ENCODE measurements around the gene HNRNPDL.
"Not testable (repeated sequence)": the region's sequence is repeated elsewhere in the genome, so short reads cannot be mapped to it uniquely, and the experiment has no call there.

HNRNPDL gene

GRCh38 chr4:82430193-82430963 lies at the start of gene HNRNPDL, which contains the start of gene ENOPH1:
Gene HNRNPDL (minus strand): TSS chr4:82430462. CDS start chr4:82429690, 772 bp downstream.
Gene ENOPH1 (plus strand): TSS chr4:82430590. CDS start chr4:82430830, 240 bp downstream.
- DNase-seq: peak; percentile 94

- DNase-seq: no peak
Measured at GRCh38 chr4:82479562-82479961, 49.3 kb upstream of the HNRNPDL start.

- DNase-seq: not testable (repeated sequence)
Measured at GRCh38 chr4:82477469-82477868, 47.2 kb upstream of the HNRNPDL start.

DNA sequence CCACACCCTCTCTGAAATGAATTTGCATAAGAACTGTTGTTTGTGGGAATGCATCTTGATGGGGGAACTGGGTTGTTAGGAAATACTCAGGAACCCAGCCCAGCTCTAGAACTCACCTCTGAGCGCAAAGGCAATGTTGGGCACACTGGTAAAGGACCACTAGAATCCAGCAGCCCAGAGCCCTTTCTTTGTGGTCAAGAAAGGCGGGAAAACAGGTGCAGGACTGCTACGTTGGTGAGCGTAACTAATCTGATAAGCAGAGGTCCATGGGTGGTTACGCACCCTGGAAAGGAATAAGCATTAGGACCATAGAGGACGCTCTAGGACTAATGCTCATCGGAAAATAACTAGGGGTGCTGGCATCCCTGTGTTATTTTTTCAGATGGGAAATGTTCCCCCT lies 45.7 kb upstream of the HNRNPDL start:
- DNase-seq: not testable (repeated sequence)

DNA sequence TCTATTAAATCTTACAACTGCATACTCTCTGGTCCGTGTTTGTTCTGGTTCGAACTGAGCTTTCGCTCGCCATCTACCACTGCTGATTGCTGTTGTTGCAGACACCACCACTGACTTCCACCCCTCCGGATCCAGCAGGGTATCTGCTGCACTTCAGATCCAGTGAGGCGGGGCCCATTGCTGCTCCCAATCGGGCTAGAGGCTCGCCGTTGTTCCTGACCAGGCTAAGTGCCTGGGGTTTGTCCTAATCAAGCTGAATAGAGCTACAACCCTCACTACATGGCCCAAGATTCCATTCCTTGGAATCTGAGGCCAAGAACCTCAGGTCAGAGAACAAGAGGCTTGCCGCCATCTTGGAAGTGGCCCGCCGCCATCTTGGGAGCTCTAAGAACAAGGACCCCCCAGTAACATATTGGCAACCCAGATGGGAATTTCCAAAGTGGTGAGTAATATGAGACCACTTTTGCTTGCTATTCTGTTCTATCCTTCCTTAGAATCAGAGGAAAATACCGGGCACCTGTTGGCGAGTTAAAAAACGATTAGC lies 43.4 kb upstream of the HNRNPDL start:
- no peak for DNase-seq

DNA sequence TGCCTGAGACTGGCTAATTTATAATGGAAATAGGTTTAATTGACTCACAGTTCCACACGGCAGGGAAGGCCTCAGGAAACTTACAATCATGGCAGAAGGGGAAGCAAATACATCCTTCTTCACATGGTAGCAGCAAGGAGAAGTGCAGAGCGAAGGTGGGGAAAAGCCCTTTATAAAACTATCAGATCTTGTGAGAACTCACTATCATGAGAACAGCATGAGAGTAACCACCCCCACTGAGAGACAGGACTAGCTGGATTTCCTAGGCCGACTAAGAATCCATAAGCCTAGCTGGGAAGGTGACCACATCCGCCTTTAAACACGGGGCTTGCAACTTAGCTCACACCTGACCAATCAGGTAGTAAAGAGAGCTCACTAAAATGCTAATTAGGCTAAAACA lies 42.8 kb upstream of the HNRNPDL start:
- DNase-seq: not testable (repeated sequence)

DNA sequence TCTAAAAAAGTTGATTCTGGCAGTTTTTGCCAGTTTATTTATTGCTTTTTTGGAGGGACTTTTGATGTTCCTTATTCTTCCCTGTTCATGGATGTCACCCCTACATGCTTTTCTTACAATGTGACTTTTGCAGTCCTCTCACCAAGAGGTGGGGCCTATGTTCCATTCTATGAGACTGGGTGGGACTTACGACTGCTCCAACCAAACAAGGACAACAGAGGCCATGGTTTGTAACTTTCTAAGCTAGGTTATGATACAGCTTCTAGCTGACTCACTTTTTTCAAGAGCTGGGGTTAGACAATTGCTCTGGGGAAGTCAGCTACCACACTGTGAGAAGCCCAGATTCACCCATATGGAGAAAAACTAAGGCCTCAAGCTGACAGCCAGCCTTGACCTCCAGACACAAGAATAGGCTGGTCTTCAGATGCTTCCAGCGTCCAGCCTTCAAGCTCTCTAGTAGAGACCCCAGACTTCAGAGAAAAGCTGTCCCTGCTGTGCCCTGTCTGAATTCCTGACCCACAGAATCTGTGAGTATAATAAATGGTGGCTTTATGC lies 39.6 kb upstream of the HNRNPDL start:
- no peak for DNase-seq

DNA sequence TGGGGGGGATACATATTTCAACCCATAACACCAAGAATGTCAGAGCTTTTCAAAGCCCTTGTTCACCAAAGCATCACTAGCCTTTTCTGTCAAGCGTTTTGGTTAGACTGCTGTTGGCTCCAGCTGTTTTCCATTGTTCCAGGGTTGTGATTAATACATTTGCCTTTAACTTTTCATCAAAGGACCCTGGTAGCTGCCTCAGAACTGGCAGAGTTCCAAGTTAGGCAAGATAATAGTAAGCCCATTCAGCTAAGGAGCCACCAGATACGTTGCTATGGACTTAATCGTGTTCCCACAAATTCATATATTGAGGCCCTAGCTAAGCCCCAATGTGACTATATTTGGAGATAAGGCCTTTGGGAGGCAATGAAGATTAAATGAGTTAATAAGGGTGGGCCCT lies 37.2 kb upstream of the HNRNPDL start:
- DNase-seq: no peak

- no peak for DNase-seq
Measured at GRCh38 chr4:82463221-82463620, 33.0 kb upstream of the HNRNPDL start.

DNA sequence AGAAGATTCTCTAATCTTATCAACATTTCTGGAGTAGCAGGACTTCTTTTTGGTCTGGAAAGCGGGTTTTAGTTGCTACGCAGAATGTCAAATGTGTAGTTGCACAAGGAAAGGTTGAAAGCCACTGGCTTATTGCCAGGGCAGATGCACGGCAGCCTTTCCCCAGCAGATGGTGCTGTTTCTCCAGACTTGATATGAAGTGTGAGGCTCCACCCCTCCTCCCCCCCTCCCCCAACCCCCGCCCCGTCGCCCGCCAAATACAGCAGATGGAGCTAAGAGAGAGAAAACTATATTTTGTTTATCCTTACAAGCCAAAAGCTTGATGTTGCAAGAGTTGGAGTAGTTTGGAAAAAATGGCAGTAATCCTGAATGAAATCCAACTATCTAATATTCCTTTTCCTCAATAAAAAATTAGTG lies 32.2 kb upstream of the HNRNPDL start:
- DNase-seq: peak; percentile 83

GRCh38 chr4:82461710-82462109 lies 31.4 kb upstream of the HNRNPDL start:
- DNase-seq: no peak

GRCh38 chr4:82458729-82459128 lies 28.5 kb upstream of the HNRNPDL start:
- DNase-seq: no peak

DNA sequence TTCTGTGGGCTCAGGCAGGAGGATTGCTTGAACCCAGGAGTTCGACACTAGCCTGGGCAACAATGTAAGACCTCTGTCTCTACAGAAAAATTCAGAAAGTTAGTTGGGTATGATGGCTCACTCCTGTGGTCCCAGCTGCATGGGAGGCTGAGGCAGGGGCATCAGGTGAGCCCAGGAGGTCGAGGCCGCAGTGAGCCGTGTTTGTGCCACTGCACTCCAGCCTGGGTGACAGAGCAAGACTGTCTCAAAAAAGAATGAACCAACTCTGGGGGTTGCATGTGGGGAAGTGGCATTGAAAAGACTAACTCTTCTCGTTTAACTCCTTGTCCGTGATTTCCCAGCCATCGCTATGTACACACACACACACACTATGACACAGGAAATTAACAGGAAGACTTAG lies 27.0 kb upstream of the HNRNPDL start:
- DNase-seq: no peak

- DNase-seq: no peak
Measured at GRCh38 chr4:82452026-82452425, 21.8 kb upstream of the HNRNPDL start.

- no peak for DNase-seq
Measured at GRCh38 chr4:82450966-82451755, 20.9 kb upstream of the HNRNPDL start.

DNA sequence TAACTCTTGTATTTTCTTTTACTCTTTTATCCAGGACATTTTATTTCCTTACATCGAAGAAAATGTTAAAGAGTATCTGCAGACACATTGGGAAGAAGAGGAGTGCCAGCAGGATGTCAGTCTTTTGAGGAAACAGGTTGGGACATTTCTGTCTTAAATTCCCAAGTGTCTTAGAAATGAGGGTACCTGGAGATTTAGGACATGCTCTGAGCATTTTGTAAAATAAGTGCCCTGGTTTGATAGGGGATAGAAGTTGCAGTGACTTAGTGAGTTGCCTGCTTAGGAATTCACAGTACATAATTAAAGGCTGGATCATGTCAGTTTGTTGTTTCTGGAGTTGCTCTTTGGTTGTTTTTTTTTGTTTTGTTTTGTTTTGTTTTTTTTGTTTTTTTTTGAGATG lies 17.6 kb upstream of the HNRNPDL start:
- no peak for DNase-seq

- DNase-seq: no peak
Measured at GRCh38 chr4:82439088-82439487, 8.8 kb upstream of the HNRNPDL start.

GRCh38 chr4:82437285-82438005 lies 7.2 kb upstream of the HNRNPDL start:
- no peak for DNase-seq

DNA sequence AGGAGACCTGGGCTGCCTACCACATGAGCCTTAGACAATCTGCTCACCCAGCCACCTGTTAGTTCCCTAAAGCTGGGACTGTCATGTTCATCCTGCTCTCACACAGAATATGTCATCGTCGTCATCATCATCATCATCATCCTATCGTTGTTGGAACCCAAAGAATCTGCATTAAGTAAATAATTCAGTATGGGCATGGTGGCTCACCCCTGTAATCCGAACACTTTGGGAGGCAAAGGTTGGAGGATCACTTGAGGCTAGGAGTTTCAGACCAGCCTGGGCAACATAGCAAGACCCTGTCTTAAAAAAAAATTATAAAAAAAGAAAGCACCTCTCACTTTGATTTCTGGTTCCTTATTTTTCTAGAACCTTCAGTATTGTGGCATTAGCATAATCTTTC lies 6.5 kb upstream of the HNRNPDL start:
- no peak for DNase-seq

- no peak for DNase-seq
Measured at GRCh38 chr4:82436130-82436529, 5.9 kb upstream of the HNRNPDL start.

DNA sequence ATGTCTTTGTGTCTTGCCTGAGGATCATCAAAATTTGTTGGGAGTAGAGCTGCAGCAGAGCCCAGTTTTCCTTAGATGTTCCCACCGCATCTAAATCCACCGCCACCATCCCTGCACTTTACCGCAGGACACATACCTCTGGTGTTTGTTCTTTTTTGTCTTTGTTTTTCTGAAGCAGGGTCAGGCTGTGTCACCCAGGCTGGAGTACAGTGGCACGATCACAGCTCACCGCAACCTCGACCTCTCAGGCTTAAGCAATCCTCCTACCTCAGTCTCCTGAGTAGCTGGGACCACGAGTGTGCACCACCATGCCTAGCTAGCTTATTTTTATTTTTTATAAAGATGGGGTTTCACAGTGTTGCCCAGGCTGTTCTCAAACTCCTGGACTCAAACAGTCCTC lies 4.7 kb upstream of the HNRNPDL start:
- no peak for DNase-seq

DNA sequence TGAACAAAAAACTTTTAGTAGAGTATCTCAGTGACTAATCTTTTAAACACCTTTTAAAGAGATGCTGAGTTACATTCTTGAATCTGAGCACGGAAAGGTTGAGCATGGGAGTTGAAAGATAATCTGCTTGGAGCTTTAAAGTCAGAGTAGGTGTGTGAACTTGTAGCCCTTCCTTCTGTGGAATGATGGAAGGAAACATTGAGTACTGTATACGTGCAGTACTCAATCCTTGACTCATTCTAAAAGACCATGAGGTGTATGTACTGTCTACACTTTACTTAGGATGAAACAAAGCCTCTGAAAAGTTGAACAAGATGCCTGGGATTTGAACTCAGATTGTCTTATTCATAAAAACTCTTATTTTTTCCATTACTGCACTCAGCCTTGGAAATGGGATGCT lies 3.5 kb upstream of the HNRNPDL start:
- DNase-seq: no peak

- DNase-seq: no peak
Measured at GRCh38 chr4:82432596-82432995, 2.3 kb upstream of the HNRNPDL start.
